SU-DHL-6 (cell line): ENCODE results near the gene ACY1.

Experiments
- CTCF ChIP-seq: fragments of 200-600 bp; sonication (generic); IDR thresholded peaks from one replicate; pipeline ENCODE4 v1.5.1; 2017; ENCODE audit warnings: antibody characterized with exemption, mild to moderate bottlenecking, low read length, moderate library complexity; ENCODE audit not compliant: insufficient read depth, poor library complexity, severe bottlenecking
- EZH2phosphoT487 ChIP-seq: fragments of 200-600 bp; sonication (generic), shearing (Covaris generic); conservative IDR thresholded peaks from 2 replicates; pipeline ENCODE4 v1.6.1; 2018; ENCODE audit warnings: mild to moderate bottlenecking, antibody characterized with exemption, low read length, moderate library complexity, mixed read lengths

GRCh38 chr3:51966486-51966885, 16.8 kb upstream of the ACY1 start:
- TF ChIP-seq CTCF (no peak), EZH2phosphoT487 (no peak)
